SK-N-SH (cell line): ENCODE data around the gene AUTS2. TPM values are rescaled to one million over a fixed set of nuclear protein-coding genes. Genes with fewer than 3 reads are reported as not detected.

Experiments
- CTCF ChIA-PET: fragments of 300-600, 350-600 bp; formaldehyde crosslinking; extraction: SDS; loops from one replicate; lab custom pipeline; 2021; lab: Yijun Ruan, JAX
- POLR2A ChIA-PET: fragments of 350-600 bp; sonication (Branson Sonifier 250); formaldehyde crosslinking; extraction: SDS; loops from one replicate; lab custom pipeline; 2020; ENCODE audit warnings: antibody characterized with exemption, inconsistent platforms; lab: Yijun Ruan, JAX
- DNase-seq: peaks from one replicate; pipeline ENCODE4 v3.0.0; 2012
- H2AFZ ChIP-seq: fragments of 200-600 bp; sonication (generic); 2 replicates; pipeline ENCODE4 v1.8.1; 2016; ENCODE audit warnings: antibody characterized with exemption, mild to moderate bottlenecking, low read depth
- H3F3A ChIP-seq: fragments of 200-600 bp; sonication (generic); replicated peaks from 2 replicates; pipeline ENCODE3; 2016; ENCODE audit warnings: antibody characterized with exemption, mild to moderate bottlenecking; ENCODE audit not compliant: insufficient read depth
- H3K27ac ChIP-seq, 2 experiments: fragments of 200-500 bp in 1 of 2; fragments of 200-600 bp in 1 of 2; sonication (Bioruptor generic) in 1 of 2; sonication (generic), shearing (Covaris generic) in 1 of 2; 2 replicates each; pipeline versions ENCODE4 v1.5.1 to v1.6.1; 2014 to 2016; ENCODE audit warnings: low read depth in 2 of 2, inconsistent platforms in 1 of 2, low read length in 1 of 2, mild to moderate bottlenecking in 1 of 2, mixed read lengths in 1 of 2
- H3K27me3 ChIP-seq: fragments of 200-600 bp; sonication (generic), shearing (Covaris generic); 2 replicates; pipeline ENCODE4 v1.6.1; 2016; ENCODE audit warnings: mixed run types; ENCODE audit not compliant: insufficient read depth
- H3K36me3 ChIP-seq, 2 experiments: fragments of 200-500 bp in 1 of 2; fragments of 200-600 bp in 1 of 2; sonication (Bioruptor generic) in 1 of 2; sonication (generic) in 1 of 2; replicated peaks in 1 of 2; 2 replicates each; pipeline versions ENCODE3 to v1.5.1; 2014 to 2016; ENCODE audit warnings: low read length in 1 of 2, mild to moderate bottlenecking in 1 of 2; ENCODE audit not compliant: insufficient read depth in 2 of 2, control insufficient read depth in 1 of 2
- H3K4me1 ChIP-seq, 2 experiments: fragments of 200-500 bp in 1 of 2; fragments of 200-600 bp in 1 of 2; sonication (Bioruptor generic) in 1 of 2; sonication (generic), shearing (Covaris generic) in 1 of 2; 2 replicates each; pipeline versions ENCODE4 v1.5.1 to v1.6.1; 2014 to 2016; ENCODE audit warnings: low read depth in 1 of 2, low read length in 1 of 2, mixed run types in 1 of 2; ENCODE audit not compliant: insufficient read depth in 2 of 2, control insufficient read depth in 1 of 2
- H3K4me2 ChIP-seq: fragments of 200-600 bp; sonication (generic), shearing (Covaris generic); 2 replicates; pipeline ENCODE4 v1.6.1; 2017; ENCODE audit warnings: mixed run types
- H3K4me3 ChIP-seq, 2 experiments: fragments of 200-500 bp in 1 of 2; fragments of 200-600 bp in 1 of 2; sonication (Bioruptor generic) in 1 of 2; sonication (generic), shearing (Covaris generic) in 1 of 2; 2 replicates each; pipeline versions ENCODE4 v1.5.1 to v1.8.1; 2014 to 2016; ENCODE audit warnings: low read depth in 2 of 2, inconsistent platforms in 1 of 2, low read length in 1 of 2, mild to moderate bottlenecking in 1 of 2, mixed read lengths in 1 of 2, moderate library complexity in 1 of 2
- H3K79me2 ChIP-seq: fragments of 200-600 bp; sonication (generic); 2 replicates; pipeline ENCODE4 v1.8.1; 2017; ENCODE audit warnings: mild to moderate bottlenecking; ENCODE audit not compliant: insufficient read depth
- H3K9ac ChIP-seq: fragments of 200-600 bp; sonication (generic); 2 replicates; pipeline ENCODE4 v1.6.1; 2017; ENCODE audit warnings: mixed run types
- H3K9me2 ChIP-seq: fragments of 200-600 bp; sonication (generic); 2 replicates; pipeline ENCODE4 v1.6.1; 2017; ENCODE audit warnings: mixed run types
- H3K9me3 ChIP-seq: fragments of 200-600 bp; sonication (generic); 2 replicates; pipeline ENCODE4 v1.6.1; 2017; ENCODE audit warnings: mixed run types, mild to moderate bottlenecking, moderate library complexity
- H4K20me1 ChIP-seq: fragments of 200-600 bp; sonication (generic); 2 replicates; pipeline ENCODE4 v1.6.1; 2017; ENCODE audit warnings: mild to moderate bottlenecking, mixed run types; ENCODE audit not compliant: insufficient read depth
- CHD2 ChIP-seq: fragments of 150-350 bp; IDR thresholded peaks from 2 replicates; pipeline ENCODE4 v1.6.1; 2018; ENCODE audit warnings: low read length; ENCODE audit not compliant: partially characterized antibody
- ELF1 ChIP-seq: IDR thresholded peaks from 2 replicates; pipeline ENCODE4 v1.4.0; 2012
- FOSL2 ChIP-seq: IDR thresholded peaks from 2 replicates; pipeline ENCODE4 v1.4.0; 2012; ENCODE audit warnings: low read depth, mild to moderate bottlenecking, moderate library complexity, borderline replicate concordance
- MXI1 ChIP-seq: IDR thresholded peaks from 2 replicates; pipeline ENCODE4 v1.6.1; 2012; ENCODE audit warnings: mild to moderate bottlenecking, low read depth, low read length, improper control_type of control experiment
- RFX5 ChIP-seq: IDR thresholded peaks from 2 replicates; pipeline ENCODE4 v1.6.1; 2012; ENCODE audit warnings: mild to moderate bottlenecking, improper control_type of control experiment, low read length
- RXRA ChIP-seq: IDR thresholded peaks from 2 replicates; pipeline ENCODE4 v1.4.0; 2012; ENCODE audit warnings: low read depth, mild to moderate bottlenecking, borderline replicate concordance
- SIN3A ChIP-seq: IDR thresholded peaks from 2 replicates; pipeline ENCODE4 v1.6.1; 2012; ENCODE audit warnings: low read depth, mild to moderate bottlenecking, low read length, moderate library complexity, borderline replicate concordance
- TEAD4 ChIP-seq: IDR thresholded peaks from 2 replicates; pipeline ENCODE4 v1.4.0; 2012; ENCODE audit warnings: mild to moderate bottlenecking, borderline replicate concordance; ENCODE audit not compliant: insufficient read depth
- WGBS: methylation state at CpG from one replicate; pipeline ENCODE4 v1.1.6; 2017; ENCODE audit warnings: low lambda C conversion rate; 5-methylcytosine and 5-hydroxymethylcytosine counted together
- polyA plus RNA-seq, 3 experiments: library from polyadenylated mRNA; depleted of rRNA; stranded (reverse); fragments of >200 nt; gene quantifications; 2 replicates each; pipeline ENCODE4 v1.2.3, GENCODE V29; 2012
- TF ChIP-seq, protein P1 (sequence below): fragments of 150-350 bp; IDR thresholded peaks from 2 replicates; pipeline ENCODE4 v1.6.1; 2016; ENCODE audit warnings: mild to moderate bottlenecking, low read depth, low read length
- TF ChIP-seq, protein P2 (sequence below): IDR thresholded peaks from 2 replicates; pipeline ENCODE4 v1.4.0; 2012; ENCODE audit warnings: low read depth, borderline replicate concordance
- TF ChIP-seq, protein P3 (sequence below): IDR thresholded peaks from 2 replicates; pipeline ENCODE4 v1.4.0; 2012; ENCODE audit warnings: low read depth, borderline replicate concordance
- TF ChIP-seq, protein P4 (sequence below): IDR thresholded peaks from 2 replicates; pipeline ENCODE4 v1.4.0; 2012; ENCODE audit warnings: low read depth

The AUTS2 gene
- polyA plus RNA-seq, 1 of the 3 experiments (the other 2 are of a cell fraction), result 15.6 TPM

DNA sequence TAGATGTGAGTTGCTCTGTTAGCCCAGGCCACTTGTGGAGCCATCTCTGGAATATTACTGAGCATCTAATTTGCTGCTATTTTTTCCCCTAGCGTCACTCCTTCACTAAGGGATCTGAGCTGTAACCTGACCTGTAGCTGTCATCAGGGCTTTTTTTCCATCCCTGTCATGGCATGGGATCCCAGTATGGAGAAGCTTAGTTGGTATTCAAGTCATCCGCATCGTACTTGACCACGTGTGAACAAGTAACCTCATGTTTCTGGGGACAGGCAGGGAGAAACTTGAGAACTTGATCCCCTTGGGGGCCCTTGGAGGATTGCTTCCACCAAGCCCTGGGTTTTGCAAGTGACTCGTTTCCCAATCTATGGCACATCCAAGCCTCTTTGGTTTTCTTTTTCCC lies 1059.3 kb downstream of the AUTS2 start (continued):
- TF ChIP-seq, protein P1, sequence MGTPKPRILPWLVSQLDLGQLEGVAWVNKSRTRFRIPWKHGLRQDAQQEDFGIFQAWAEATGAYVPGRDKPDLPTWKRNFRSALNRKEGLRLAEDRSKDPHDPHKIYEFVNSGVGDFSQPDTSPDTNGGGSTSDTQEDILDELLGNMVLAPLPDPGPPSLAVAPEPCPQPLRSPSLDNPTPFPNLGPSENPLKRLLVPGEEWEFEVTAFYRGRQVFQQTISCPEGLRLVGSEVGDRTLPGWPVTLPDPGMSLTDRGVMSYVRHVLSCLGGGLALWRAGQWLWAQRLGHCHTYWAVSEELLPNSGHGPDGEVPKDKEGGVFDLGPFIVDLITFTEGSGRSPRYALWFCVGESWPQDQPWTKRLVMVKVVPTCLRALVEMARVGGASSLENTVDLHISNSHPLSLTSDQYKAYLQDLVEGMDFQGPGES, result no peak

DNA sequence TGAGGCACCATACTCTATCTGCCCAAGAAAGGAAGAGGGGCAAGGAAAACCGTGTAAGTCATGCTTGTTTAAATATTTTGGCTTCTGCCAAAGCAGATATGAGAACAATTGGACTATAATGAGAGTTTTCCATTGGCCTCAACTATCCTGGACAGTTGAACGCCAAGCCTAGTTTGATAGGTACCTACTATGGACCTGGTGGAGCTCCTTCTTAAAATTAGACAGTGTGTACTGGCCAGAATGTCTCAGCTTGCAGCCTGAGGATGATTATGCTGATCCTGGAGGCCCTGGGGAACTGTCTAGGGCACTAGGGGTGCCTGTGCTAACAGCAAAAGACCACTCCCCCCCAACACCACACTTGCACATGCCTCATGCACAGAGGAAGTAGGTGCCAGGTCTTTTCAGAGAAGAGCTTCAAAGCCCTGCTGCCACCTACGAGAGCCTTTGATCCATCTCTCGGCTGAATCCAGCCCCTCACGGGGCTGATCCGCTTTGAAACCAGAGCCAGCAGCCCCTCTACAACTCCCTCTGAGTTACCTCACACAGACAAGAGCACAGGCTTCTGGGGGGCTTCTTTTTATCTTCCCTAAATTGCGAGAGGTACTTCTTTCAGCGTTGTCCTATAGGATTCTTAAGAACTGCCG lies 1059.8 kb downstream of the AUTS2 start:
- CTCF ChIA-PET, result interaction anchor here (0.8 to 1.4 kb wide), 3 partner anchors 29 to 40 kb away, joined by 3 to 4 read pairs (median 3); no protein-coding TSS in a partner anchor

More for the DNA sequence above, 1059.8 kb downstream of the AUTS2 start:
- Histone ChIP-seq H3K9me3 (no peaks in the 10 kb centered on the region), H4K20me1 (no peaks in the 10 kb centered on the region), H2AFZ (no peak overlapping the region), H3K4me2 (no peak overlapping the region), H3K9me2 (no peaks in the 10 kb centered on the region), H3K79me2 (no peaks in the 10 kb centered on the region), H3K27ac (no peak overlapping the region), H3K4me1 (peaks cover 0 to 6% of the 10 kb centered on the region in 2 experiments; a peak in 1 of 4 replicates), H3K9ac (no peak overlapping the region), H3F3A (no peaks in the 10 kb centered on the region), H3K36me3 (no peaks in the 10 kb centered on the region), H3K4me3 (no peak overlapping the region), H3K27me3 (no peaks in the 10 kb centered on the region)
- TF ChIP-seq, protein P2, sequence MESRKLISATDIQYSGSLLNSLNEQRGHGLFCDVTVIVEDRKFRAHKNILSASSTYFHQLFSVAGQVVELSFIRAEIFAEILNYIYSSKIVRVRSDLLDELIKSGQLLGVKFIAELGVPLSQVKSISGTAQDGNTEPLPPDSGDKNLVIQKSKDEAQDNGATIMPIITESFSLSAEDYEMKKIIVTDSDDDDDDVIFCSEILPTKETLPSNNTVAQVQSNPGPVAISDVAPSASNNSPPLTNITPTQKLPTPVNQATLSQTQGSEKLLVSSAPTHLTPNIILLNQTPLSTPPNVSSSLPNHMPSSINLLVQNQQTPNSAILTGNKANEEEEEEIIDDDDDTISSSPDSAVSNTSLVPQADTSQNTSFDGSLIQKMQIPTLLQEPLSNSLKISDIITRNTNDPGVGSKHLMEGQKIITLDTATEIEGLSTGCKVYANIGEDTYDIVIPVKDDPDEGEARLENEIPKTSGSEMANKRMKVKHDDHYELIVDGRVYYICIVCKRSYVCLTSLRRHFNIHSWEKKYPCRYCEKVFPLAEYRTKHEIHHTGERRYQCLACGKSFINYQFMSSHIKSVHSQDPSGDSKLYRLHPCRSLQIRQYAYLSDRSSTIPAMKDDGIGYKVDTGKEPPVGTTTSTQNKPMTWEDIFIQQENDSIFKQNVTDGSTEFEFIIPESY, result no peak
- TF ChIP-seq, protein P3, sequence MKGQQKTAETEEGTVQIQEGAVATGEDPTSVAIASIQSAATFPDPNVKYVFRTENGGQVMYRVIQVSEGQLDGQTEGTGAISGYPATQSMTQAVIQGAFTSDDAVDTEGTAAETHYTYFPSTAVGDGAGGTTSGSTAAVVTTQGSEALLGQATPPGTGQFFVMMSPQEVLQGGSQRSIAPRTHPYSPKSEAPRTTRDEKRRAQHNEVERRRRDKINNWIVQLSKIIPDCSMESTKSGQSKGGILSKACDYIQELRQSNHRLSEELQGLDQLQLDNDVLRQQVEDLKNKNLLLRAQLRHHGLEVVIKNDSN, result no peak
- TF ChIP-seq FOSL2, result no peak
- TF ChIP-seq SIN3A, result no peak
- TF ChIP-seq RFX5, result no peak
- no peak for TF ChIP-seq CHD2
- no peak for TF ChIP-seq MXI1
- no peak for TF ChIP-seq RXRA
- no peak for TF ChIP-seq TEAD4
- no peak for TF ChIP-seq ELF1
- TF ChIP-seq, protein P4, sequence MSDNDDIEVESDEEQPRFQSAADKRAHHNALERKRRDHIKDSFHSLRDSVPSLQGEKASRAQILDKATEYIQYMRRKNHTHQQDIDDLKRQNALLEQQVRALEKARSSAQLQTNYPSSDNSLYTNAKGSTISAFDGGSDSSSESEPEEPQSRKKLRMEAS, result no peak
- POLR2A ChIA-PET, result no interaction called here
- 91% methylated on average over 9 of the region's 9 CpGs for WGBS
- DNase-seq, result no peak
